Immature natural killer cell (primary cell): ENCODE measurements around the gene GUCA1C. TPM values are rescaled to one million over a fixed set of nuclear protein-coding genes. Genes with fewer than 3 reads are reported as not detected.
A peak's percentile ranks its signal among the peaks of the same experiment; 100 is the strongest.

Source experiments
- DNase-seq, 3 donors: peaks; one replicate each; pipeline ENCODE4 v3.0.0; 2022; ENCODE audit warnings: mixed read lengths in 1 of 3
- H3K27ac Mint-ChIP-seq, 6 donors: one replicate each; pipeline ENCODE4 v1.8.0; 2020; ENCODE audit warnings: mixed read lengths in 6 of 6, mild to moderate bottlenecking in 5 of 6, inconsistent platforms in 4 of 6, moderate library complexity in 3 of 6
- H3K27me3 Mint-ChIP-seq, 3 donors: one replicate each; pipeline ENCODE4 v1.8.0; 2020 to 2021; ENCODE audit warnings: low read depth in 3 of 3, mild to moderate bottlenecking in 3 of 3, mixed read lengths in 3 of 3, moderate library complexity in 3 of 3, inconsistent platforms in 1 of 3
- H3K36me3 Mint-ChIP-seq, 3 donors: one replicate each; pipeline ENCODE4 v1.8.0; 2020; ENCODE audit warnings: mixed read lengths in 3 of 3, inconsistent platforms in 2 of 3, mild to moderate bottlenecking in 2 of 3
- H3K4me1 Mint-ChIP-seq, 2 donors: one replicate each; pipeline ENCODE4 v1.8.0; 2020; ENCODE audit warnings: inconsistent platforms in 2 of 2, mild to moderate bottlenecking in 2 of 2, mixed read lengths in 2 of 2, moderate library complexity in 1 of 2
- H3K4me3 Mint-ChIP-seq, 5 donors: one replicate each; pipeline ENCODE4 v1.8.0; 2020; ENCODE audit warnings: mild to moderate bottlenecking in 5 of 5, mixed read lengths in 5 of 5, inconsistent platforms in 3 of 5, moderate library complexity in 3 of 5
- H3K9me3 Mint-ChIP-seq, 6 donors: one replicate each; pipeline ENCODE4 v1.8.0; 2020; ENCODE audit warnings: mild to moderate bottlenecking in 6 of 6, mixed read lengths in 6 of 6, inconsistent platforms in 4 of 6, moderate library complexity in 3 of 6
- polyA plus RNA-seq, 3 donors: library from polyadenylated mRNA; unstranded; fragments of 300-500 nt; fragmentation: Illumina TruSeq; gene quantifications; one replicate each; pipeline ENCODE4 v1.2.3, GENCODE V29; 2021

The GUCA1C gene
- polyA plus RNA-seq, 3 donors from 2014 or later, result not detected

- H3K27me3 Mint-ChIP-seq, result peaks cover 0 to 4% (median 2%) of the 10 kb centered on the region in 3 donors
- DNase-seq, result no peak
- H3K36me3 Mint-ChIP-seq, result no peaks in the 10 kb centered on the region
- no peak overlapping the region for H3K4me3 Mint-ChIP-seq
- no peak overlapping the region for H3K27ac Mint-ChIP-seq
- H3K9me3 Mint-ChIP-seq, result no peaks in the 10 kb centered on the region
- H3K4me1 Mint-ChIP-seq, result peaks cover 0 to 2% of the 10 kb centered on the region in 2 donors
These were observed 65.9 kb downstream of the GUCA1C start for GRCh38 chr3:108887777-108888176.

DNA sequence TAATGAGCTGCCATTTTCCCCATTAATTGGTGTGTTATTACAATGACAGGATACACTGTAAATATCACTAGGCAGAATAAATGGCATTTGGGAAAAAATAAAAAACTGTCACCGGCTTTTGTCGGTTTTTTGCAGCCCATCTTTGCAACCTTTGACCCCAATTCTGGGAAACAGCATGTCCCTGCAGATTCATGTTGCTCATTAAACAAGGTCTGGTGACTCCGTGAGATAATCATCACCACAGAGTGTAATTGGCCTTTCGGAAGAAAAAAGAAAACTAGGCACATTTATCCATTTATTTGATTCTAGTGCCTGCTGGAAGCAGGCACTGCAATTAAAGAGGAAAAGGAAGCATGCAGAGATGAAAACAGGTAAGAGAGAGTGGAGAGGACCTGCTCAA lies 66.6 kb downstream of the GUCA1C start:
- Mint-ChIP-seq H3K36me3 (no peaks in the 10 kb centered on the region), H3K27ac (no peak overlapping the region), H3K27me3 (peaks cover 0 to 4% (median 2%) of the 10 kb centered on the region in 3 donors), H3K4me3 (no peak overlapping the region), H3K9me3 (no peaks in the 10 kb centered on the region), H3K4me1 (peaks cover 0 to 2% of the 10 kb centered on the region in 2 donors)
- no peak for DNase-seq

DNA sequence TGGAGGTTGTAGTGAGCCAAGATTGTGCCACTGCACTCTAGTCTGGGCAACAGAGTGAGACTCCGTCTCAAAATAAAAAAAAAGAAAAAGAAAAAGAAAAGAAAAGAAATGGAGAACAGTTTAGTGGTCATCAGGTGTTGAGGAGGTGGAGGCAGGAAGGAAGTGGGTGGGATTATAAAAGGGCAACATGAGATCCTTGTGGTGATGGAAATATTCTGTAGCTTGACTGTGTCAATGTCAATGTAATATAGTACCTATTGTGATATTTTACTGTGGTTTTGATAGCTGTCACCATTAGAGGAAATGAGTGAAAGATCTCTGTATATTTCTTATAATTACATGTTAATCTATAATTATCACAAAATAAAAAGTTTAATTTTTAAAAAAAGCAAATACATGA lies 70.3 kb downstream of the GUCA1C start:
- Mint-ChIP-seq H3K4me3 (no peak overlapping the region), H3K27ac (no peak overlapping the region), H3K9me3 (peaks cover 0 to 2% (median 0%) of the 10 kb centered on the region in 6 donors), H3K36me3 (no peaks in the 10 kb centered on the region), H3K27me3 (peaks cover 0 to 10% (median 2%) of the 10 kb centered on the region in 3 donors), H3K4me1 (peaks cover 0 to 2% of the 10 kb centered on the region in 2 donors)
- DNase-seq, result no peak

DNA sequence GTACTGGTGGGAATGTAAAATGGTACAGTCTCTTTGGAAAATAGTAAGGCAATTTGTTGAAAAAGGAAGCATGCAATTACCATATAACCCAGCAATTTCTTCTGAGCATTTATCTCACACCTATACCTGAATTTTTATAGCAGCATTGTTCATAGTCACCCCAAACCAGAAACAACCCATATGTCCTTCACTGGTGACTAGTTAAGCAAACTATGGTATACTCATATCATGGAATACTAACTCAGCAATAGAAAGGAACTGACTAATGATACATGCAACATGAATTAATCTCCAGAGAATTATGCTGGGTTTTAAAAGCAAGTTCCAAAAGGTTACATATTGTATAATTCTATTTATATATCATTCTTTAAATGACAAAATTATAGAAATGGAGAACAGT lies 70.9 kb downstream of the GUCA1C start:
- peaks cover 0 to 2% of the 10 kb centered on the region in 2 donors for H3K4me1 Mint-ChIP-seq
- DNase-seq, result no peak
- no peak overlapping the region for H3K4me3 Mint-ChIP-seq
- peaks cover 0 to 3% (median 0%) of the 10 kb centered on the region in 6 donors for H3K9me3 Mint-ChIP-seq
- H3K27me3 Mint-ChIP-seq, result peaks cover 0 to 10% (median 2%) of the 10 kb centered on the region in 3 donors
- no peaks in the 10 kb centered on the region for H3K36me3 Mint-ChIP-seq
- H3K27ac Mint-ChIP-seq, result no peak overlapping the region

- H3K36me3 Mint-ChIP-seq, result no peaks in the 10 kb centered on the region
- peaks cover 0 to 3% (median 0%) of the 10 kb centered on the region in 6 donors for H3K9me3 Mint-ChIP-seq
- no peak for DNase-seq
- peaks cover 0 to 6% (median 2%) of the 10 kb centered on the region in 3 donors for H3K27me3 Mint-ChIP-seq
- H3K27ac Mint-ChIP-seq, result no peak overlapping the region
- H3K4me1 Mint-ChIP-seq, result peaks cover 0 to 2% of the 10 kb centered on the region in 2 donors
- no peak overlapping the region for H3K4me3 Mint-ChIP-seq
These were observed 73.8 kb downstream of the GUCA1C start for GRCh38 chr3:108879915-108880314.

DNA sequence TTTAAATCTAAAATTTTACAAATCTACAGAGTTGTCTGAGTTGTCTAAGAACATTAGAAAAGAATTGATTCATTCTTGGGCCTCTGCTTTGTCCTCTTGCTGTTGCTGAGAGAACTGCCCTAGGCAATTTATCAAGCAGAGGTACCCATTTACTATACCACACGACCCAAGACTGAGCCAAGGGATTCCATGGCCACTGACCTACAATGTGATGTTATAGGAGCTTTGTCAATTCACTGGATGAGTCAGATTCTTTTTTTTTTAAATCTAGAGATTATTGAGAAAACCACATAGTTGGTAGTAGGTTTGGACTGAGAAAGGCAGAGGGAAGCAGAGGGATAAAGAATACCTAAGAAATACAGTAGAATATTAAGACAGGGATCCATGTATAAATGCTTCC lies 75.8 kb downstream of the GUCA1C start:
- H3K27me3 Mint-ChIP-seq, result peaks cover 0 to 6% (median 2%) of the 10 kb centered on the region in 3 donors
- no peaks in the 10 kb centered on the region for H3K4me1 Mint-ChIP-seq
- no peak for DNase-seq
- H3K27ac Mint-ChIP-seq, result no peak overlapping the region
- no peak overlapping the region for H3K4me3 Mint-ChIP-seq
- H3K36me3 Mint-ChIP-seq, result no peaks in the 10 kb centered on the region
- peaks cover 0 to 3% (median 0%) of the 10 kb centered on the region in 6 donors for H3K9me3 Mint-ChIP-seq

DNA sequence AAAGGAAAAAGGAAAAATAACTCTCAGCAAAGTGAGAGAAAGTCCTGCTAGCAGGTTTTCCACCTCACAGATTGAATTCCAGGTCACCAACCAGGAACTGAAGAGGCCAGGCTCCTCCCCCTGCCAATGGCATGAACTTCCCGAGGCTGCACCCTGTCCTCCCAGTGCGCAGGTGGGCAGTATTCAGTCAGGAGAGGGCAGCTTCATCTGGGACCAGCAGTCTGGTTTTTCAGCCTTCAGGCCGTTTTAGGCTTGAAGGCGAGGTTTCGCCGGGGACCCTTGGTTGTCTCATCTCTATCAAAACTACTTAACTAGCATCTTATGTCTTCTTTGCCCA lies 89.9 kb downstream of the GUCA1C start:
- H3K36me3 Mint-ChIP-seq, result peaks cover 0 to 4% (median 0%) of the 10 kb centered on the region in 3 donors
- H3K4me3 Mint-ChIP-seq, result no peak overlapping the region
- no peak overlapping the region for H3K27ac Mint-ChIP-seq
- DNase-seq, result no peak
- no peaks in the 10 kb centered on the region for H3K27me3 Mint-ChIP-seq
- H3K4me1 Mint-ChIP-seq, result peaks cover 11 to 13% of the 10 kb centered on the region in 2 donors
- peaks cover 0 to 2% (median 0%) of the 10 kb centered on the region in 6 donors for H3K9me3 Mint-ChIP-seq

GRCh38 chr3:108862865-108863798 lies 90.5 kb downstream of the GUCA1C start:
- Mint-ChIP-seq H3K27me3 (no peaks in the 10 kb centered on the region), H3K4me3 (no peak overlapping the region), H3K9me3 (peaks cover 0 to 2% (median 0%) of the 10 kb centered on the region in 6 donors), H3K4me1 (peaks cover 11 to 13% of the 10 kb centered on the region in 2 donors), H3K36me3 (peaks cover 0 to 4% (median 0%) of the 10 kb centered on the region in 3 donors), H3K27ac (peak overlapping the region in 1 of 6 donors; percentile 34)
- peak in 1 of 3 donors; percentile 0 for DNase-seq

DNA sequence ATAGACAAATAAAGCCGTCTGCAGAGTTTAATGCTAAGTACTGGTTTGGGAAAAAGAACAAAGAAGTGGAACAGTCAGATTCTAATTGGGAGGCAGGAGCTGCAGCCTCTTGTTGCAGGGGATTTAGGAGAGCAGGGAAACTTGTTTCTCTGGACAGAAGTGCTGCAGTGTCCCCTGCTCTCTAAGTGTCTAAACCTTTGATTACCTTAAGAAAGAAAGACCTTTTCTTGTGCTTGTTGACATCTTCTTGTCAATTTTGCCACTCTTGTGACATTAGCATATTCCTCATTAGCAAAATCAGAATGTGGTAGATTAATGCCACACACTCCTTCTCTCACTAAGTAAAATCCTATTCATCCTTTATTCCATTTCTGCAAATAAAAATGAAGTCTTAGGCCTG lies 92.3 kb downstream of the GUCA1C start:
- Mint-ChIP-seq H3K27ac (no peak overlapping the region), H3K9me3 (peaks cover 0 to 2% (median 0%) of the 10 kb centered on the region in 6 donors), H3K27me3 (no peaks in the 10 kb centered on the region), H3K4me1 (peaks cover 11 to 13% of the 10 kb centered on the region in 2 donors), H3K36me3 (peaks cover 0 to 4% (median 0%) of the 10 kb centered on the region in 3 donors), H3K4me3 (no peak overlapping the region)
- no peak for DNase-seq

Other genes with a start within 250 kb of the GUCA1C start
- not detected for gene RETNLB, start 196.5 kb downstream of the GUCA1C start, polyA plus RNA-seq
- gene TRAT1, start 131.1 kb downstream of the GUCA1C start, polyA plus RNA-seq, result 1 to 10 TPM; 2.2 to 4.0 (median 2.4) TPM
- gene MORC1, start 164.3 kb upstream of the GUCA1C start, polyA plus RNA-seq, result not detected
- gene C3orf85, start 182.8 kb upstream of the GUCA1C start, polyA plus RNA-seq, result not detected